GM15510 (cell line): ENCODE measurements around the gene HTRA3.

ENCODE experiments used
- POLR2A ChIP-seq: IDR thresholded peaks from 3 replicates; pipeline ENCODE4 v1.6.1; 2011; ENCODE audit warnings: borderline replicate concordance; ENCODE audit not compliant: insufficient read length; ENCODE audit errors: extremely low read depth

HTRA3 gene

DNA sequence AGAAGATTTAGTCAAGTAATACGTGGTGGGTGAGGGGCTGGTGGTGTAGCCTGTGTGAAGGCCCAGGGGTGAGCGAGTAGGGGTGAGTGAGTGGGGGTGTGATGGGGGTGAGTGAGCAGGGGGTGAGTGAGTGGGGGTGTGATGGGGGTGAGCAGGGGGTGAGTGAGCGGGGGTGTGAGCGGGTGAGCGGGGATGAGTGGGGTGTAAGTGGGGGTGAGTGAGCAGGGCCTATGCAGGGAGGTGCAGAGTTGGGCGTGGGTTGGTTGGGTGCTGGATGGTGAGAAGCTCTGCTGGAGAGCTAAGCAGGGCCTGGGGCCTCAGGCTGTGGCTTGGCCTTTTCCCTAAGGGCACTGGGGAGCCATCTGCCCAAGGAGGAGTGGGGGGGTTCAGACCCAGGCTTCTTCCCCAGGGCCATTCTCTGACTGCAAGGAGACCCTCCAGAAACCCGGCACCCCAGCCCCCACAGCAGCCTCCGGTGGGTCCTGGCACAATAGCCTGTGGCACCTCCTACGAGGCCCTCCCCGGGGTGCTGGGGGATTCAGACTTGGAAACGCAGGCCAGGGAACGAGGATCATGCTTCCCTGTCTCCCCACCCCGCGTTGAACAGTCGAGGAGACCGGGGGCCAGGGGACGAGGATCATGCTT lies 40.1 kb upstream of the HTRA3 start:
- TF ChIP-seq POLR2A = no peak

DNA sequence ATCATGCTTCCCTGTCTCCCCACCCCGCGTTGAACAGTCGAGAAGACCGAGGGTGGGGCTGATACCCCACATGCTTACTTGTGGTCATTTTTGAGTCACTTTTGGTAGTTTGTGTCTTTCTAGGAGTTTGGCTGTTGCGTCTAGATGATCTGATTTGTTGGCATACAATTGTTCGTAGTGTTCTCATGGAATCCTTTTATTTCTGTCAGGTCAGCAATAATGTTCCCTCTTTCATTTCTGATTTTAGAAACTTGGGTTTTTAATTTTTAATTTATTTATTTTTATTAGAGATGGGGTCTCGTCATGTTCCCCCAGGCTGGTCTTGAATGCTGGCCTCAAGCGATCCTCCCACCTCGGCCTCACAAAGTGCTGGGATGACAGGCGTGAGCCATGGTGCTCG lies 39.5 kb upstream of the HTRA3 start:
- TF ChIP-seq POLR2A = no peak

DNA sequence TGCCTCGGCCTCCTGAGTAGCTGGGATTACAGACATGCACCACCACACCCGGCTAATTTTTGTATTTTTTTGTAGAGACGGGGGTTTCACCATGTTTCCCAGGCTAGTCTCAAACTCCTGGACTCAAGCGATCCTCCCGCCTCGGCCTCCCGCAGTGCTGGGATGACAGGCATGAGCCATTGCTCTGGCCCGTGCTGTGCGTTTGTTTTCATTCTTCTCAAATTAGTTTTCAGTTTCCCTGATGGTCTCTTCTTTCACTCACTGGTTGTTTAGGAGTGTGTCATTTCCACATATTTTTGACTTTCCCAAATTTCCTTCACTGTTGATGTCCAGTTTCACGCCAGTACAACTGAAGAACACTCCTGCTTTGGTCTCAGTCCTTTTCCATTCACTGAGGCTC lies 38.7 kb upstream of the HTRA3 start:
- no peak for TF ChIP-seq POLR2A

DNA sequence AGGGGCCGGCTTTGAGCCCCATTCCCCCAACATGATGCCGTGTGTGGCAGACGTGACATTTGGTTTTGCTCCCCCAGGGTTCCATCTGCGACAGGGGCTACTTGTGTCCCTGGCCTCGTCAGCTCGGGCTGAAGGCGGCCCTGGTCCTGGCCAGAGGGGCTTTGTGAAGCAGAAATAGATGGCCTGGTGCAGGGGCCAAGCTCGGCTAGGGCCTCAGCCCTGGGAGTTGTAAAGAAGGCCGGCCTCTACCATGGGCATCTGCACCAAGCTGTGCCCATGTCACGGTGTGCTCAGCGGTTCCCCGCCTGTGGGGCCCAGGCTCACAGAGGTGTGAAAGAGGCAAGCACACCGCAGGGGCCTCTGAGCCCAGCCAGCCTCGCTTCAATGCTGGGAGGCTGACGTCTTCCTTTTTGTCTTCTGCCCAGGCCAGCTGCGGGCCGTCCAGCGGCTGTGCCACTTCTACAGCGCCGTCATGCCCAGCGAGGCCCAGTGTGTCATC lies 38.0 kb upstream of the HTRA3 start:
- no peak for TF ChIP-seq POLR2A

DNA sequence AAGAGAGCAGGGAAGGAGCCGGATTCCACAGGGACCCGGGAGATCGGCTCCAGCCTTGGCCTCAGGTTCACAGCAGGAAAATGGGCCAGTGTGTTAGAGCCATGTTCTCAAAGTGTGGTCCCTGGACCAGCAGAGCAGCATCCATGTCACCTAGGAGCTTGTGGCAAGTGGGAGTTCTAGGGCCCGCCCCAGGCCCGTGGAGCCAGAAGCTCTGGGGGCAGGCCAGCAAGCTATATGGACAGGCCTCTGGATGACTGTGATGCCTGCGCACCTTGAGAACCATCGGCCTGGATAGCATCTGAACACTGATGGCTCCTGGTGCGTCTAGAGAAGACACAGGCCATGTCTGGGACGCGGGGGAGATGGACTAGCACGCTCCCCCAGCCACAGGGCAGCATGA lies 36.8 kb upstream of the HTRA3 start:
- no peak for TF ChIP-seq POLR2A

DNA sequence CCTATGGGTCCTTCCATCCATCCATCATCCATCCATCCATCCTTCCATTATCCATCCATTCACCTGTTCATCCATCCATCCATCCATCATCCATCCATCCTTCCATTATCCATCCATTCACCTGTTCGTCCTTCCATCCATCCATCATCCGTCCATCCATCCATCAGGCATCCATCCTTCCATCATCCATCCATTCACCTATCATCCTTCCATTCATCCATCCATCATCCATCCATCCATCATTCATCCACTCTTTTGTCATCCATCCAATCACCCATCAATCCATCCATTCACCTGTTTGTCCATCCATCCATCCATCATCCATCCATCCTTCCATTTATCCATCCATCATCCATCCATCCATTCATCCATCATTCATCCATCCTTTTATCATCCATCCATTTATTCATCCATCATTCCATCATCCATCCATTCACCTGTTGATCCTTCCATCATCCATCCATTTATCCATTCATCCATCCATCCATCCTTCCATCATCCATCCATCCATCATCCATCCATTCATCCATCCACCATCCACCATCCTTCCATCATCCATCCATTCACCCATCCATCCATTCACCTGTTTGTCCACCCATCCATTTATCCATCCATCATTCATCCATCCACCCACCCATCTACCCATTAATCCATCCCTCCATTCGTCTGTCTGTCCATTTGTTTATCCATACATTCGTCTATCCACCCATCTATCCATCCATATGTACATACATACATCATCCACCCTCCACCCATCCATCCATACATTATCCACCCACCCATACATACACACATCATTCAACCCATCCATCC lies 35.7 kb upstream of the HTRA3 start:
- no peak for TF ChIP-seq POLR2A

DNA sequence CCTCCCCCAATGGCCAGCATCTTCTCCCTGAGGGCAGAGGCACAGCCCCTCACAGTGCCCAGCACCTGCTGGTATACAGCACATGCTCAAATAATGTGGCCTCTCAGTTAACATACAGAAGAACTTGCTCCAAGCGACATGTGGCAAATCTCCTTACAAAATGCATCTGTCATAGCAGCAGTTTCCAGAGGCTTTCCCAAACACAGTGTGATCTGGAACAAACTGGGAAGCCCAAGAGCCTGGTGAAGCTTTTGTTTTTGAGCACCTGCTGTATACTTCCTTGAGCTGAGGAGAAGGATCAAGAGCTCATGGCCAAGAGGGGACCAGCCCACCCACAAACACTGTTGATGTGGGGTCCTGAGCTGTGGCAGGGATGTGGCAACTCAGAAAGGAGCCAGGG lies 34.8 kb upstream of the HTRA3 start:
- TF ChIP-seq POLR2A = no peak

DNA sequence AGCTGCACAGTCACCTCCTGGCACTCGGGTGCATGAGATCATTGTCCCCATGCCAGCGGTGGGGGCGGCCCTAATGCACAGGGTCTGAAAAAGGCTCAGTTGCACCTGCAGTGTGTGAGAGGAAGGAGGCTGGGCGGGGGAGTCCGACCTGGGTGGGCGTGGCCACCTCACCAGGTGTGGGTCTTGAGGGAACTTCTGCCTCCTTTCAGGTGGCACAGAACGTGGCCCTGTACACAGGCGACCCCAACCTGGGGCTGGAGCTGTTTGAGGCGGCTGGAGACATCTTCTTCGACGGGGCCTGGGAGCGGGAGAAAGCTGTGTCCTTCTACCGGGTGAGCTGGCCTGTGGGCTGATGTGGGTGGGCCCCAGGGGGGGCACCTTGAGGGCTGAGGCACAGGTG lies 34.3 kb upstream of the HTRA3 start:
- TF ChIP-seq POLR2A = no peak

DNA sequence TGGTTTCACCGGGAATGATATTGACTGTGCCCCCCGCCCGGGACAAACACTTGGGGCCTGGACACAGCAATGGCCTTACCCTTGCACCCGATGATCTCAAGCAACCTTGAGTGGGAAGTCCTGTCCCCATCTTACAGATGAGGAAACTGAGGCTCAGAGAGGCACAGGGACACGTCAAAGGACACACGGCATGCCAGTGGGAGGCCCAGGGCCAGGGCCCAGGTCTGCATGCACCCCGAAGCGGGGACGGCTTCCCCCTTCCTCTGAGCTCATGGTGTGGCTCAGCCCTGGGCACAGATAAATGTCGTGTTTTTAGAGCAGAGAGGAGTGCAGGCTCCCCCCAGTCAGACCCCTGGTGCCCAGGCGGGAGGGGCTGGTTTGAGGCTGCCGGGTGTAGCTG lies 33.9 kb upstream of the HTRA3 start:
- no peak for TF ChIP-seq POLR2A

DNA sequence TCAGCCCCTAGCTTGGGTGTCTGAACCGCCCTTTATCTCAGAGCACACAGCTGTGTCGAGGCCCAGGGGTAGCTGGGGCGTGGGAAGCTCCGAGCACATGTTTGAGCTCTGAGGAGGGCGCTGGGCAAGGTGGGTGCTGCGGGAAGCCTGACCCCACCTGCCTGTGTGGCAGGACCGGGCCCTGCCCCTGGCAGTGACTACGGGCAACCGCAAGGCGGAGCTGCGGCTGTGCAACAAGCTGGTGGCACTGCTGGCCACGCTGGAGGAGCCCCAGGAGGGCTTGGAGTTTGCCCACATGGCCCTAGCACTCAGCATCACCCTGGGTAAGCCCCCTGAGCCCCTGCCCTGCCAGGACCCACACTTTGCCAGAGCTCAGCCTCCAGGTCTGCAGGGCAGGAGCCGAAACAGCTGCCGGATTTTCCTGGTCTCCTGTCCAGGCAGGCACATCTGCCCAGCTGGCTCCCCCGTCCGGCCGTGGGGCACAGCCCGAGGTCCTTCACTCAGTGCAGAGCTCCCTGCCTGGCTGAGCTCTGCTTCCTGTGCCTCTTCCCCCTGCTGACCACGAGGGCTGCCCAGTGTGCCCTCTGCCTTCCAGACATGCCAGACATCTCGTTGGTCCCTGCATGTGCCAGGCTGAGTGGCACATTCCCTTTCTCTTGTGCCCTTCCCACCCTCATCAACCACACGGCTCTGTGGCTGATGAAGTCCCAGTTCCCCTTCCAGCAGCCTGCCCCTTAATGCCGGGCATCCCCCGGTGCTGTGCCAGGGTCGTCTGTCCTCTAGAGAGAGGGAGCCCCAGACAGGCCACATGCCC lies 33.2 kb upstream of the HTRA3 start:
- TF ChIP-seq POLR2A = no peak

DNA sequence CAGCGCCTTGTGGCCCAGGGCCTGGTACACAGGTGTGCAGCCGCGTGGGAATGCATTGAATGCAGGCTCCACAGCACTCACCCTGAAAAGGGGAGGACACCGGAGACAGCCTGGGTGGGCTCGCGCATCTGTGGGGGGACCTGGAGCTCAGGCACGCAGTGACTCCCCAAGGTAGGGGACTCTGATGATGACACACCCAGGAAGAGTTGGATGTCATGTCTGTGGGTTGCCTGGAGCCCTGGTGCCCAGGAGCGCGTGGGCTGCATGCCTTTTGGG lies 32.7 kb upstream of the HTRA3 start:
- no peak for TF ChIP-seq POLR2A

DNA sequence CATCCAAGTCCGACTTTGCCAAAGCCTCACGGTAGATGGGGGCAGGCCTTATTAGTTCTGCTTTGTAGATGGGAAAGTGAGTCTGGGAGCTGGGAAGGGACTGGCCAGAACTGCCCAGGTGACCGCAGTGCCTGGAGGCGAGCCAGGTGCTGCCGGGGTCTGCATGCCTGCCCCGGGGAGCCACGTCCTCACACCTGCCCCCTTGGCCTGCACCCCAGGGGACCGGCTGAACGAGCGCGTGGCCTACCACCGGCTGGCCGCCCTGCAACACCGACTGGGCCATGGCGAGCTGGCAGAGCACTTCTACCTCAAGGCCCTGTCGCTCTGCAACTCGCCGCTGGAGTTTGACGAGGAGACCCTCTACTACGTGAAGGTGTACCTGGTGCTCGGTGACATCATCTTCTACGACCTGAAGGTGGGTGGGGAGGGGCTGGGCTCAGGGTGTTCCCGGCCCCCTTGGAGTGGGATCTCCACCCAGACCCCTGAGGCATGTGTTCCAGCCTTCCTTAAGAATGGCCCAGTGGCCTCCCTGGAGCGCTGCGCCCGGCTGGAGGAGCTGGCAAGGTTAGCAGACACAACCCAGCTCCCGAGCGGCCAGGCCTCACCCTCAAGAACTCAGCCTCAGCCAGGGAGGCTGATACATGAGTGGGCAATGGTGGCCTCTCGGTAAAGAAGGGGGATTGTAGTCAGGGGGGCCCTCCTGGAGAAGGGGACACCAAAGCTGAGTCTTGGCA lies 32.1 kb upstream of the HTRA3 start:
- no peak for TF ChIP-seq POLR2A

DNA sequence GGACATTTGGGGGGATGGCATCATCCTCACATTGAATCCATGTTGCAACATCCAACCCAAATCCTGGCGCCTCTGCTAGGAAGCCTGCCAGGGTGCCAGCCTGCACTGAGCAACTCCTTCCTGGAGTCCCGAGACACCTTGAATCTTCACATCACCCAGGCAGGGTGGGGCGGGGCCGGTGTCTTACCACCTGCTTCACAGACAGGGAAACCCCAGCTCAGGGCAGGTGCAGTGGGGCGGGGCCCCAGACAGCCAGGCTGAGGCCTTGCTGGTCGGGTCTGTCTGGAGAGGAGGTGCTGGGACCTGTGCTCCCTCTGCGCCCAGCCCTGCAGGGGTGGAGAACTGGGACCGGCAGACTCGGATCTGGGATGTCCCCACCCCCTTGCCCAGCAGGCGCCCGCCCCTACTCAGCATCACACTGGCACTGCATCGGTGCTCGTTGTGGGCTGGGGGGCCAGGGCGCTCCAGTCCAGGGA lies 31.5 kb upstream of the HTRA3 start:
- no peak for TF ChIP-seq POLR2A

DNA sequence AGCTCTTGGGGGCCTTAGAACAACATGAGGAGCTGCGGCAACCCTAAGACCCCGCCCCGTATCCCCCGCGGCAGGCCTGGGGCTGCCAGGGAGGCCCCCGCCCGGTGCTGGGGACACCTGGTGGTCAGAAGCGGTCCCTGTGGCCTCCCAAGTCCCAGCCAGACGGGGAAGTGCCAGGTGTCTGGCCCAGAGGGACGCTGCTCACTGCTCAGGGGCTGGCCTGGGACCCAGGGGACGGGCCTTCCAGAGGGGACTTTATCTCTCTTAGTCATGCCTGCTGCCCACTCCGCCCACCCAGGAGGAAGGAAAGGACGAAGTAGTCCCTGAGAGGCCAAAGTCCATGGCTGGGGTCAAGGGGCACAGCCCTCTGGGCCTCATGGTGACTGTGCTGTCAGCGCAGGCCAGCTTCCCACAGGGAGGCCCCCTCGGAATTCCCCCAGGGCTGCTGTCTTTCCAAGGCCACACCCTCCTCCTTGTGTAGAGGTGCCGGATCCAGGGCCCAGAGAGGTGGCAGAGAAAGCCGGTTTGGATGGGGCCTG lies 31.0 kb upstream of the HTRA3 start:
- TF ChIP-seq POLR2A = no peak

DNA sequence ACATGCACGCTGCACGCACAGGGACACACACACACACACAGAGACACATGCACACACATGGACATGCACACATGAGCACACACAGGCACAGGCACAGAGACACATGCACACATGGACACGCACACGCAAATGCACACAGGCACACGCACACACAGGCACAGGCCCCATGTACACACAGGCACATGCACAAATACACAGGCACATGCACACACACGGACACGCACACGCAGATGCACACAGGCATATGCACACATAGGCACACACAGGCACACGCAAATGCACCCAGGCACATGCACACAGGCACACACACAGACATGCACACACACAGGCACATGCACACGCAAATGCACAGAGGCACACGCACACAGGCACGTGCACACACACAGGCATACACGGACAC lies 30.3 kb upstream of the HTRA3 start:
- TF ChIP-seq POLR2A = no peak

DNA sequence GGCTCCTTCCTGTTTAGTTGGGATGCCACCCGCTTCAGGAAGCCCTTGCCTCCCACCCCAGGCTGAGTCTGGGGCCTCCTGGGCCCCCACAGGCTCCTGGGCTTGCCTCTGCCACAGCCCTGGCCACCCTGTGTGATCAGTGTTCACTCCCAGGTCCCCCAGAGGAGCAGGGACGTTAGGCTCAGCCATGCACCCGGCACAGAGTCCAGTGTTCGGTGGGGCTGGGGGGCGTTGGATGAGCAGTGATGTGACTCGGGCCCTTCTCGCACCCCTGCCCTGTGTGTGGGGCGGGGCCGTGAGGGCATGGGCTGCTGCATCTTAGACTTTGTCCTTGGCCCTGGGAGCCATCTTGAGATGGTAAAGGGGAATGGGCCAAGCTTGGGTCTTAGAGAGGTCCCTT lies 29.9 kb upstream of the HTRA3 start:
- no peak for TF ChIP-seq POLR2A
